Measurements from ENCODE around the gene PGGHG. TPM values are rescaled to one million over a fixed set of nuclear protein-coding genes. Genes with fewer than 3 reads are reported as not detected.

PGGHG gene
- total RNA-seq, 4 donors from 2014 or later = 3.8 to 26.9 (median 12.5) TPM

- TF ChIP-seq, protein P1, sequence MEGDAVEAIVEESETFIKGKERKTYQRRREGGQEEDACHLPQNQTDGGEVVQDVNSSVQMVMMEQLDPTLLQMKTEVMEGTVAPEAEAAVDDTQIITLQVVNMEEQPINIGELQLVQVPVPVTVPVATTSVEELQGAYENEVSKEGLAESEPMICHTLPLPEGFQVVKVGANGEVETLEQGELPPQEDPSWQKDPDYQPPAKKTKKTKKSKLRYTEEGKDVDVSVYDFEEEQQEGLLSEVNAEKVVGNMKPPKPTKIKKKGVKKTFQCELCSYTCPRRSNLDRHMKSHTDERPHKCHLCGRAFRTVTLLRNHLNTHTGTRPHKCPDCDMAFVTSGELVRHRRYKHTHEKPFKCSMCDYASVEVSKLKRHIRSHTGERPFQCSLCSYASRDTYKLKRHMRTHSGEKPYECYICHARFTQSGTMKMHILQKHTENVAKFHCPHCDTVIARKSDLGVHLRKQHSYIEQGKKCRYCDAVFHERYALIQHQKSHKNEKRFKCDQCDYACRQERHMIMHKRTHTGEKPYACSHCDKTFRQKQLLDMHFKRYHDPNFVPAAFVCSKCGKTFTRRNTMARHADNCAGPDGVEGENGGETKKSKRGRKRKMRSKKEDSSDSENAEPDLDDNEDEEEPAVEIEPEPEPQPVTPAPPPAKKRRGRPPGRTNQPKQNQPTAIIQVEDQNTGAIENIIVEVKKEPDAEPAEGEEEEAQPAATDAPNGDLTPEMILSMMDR (IDR thresholded peaks at IDR 0.05; ENCODE audit: low read depth) = no peak
Measured at GRCh38 chr11:270451-271318, 18.2 kb upstream of the PGGHG start.

DNA sequence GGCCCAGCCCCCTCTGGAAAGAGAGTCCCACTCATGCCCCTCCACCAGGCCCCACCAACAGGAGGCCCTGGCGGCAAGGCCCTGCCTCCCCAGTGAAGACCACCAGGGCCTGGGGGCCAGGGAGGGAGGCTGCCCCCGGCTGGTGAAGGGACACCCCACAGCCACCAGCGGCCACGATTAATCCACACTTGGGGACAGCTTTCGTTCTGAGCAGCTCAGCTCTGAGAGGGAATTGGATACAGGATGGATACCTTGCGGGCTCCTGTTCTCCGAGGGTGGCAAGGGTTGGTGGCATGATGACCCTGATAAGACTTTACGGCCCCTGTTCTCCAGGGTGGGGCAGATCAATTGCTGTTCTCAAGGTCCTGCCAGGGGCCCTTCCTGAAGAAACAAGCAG, 17.6 kb upstream of the PGGHG start:
- TF ChIP-seq, protein P1 (IDR thresholded peaks at IDR 0.05; ENCODE audit: low read depth) = no peak

DNA sequence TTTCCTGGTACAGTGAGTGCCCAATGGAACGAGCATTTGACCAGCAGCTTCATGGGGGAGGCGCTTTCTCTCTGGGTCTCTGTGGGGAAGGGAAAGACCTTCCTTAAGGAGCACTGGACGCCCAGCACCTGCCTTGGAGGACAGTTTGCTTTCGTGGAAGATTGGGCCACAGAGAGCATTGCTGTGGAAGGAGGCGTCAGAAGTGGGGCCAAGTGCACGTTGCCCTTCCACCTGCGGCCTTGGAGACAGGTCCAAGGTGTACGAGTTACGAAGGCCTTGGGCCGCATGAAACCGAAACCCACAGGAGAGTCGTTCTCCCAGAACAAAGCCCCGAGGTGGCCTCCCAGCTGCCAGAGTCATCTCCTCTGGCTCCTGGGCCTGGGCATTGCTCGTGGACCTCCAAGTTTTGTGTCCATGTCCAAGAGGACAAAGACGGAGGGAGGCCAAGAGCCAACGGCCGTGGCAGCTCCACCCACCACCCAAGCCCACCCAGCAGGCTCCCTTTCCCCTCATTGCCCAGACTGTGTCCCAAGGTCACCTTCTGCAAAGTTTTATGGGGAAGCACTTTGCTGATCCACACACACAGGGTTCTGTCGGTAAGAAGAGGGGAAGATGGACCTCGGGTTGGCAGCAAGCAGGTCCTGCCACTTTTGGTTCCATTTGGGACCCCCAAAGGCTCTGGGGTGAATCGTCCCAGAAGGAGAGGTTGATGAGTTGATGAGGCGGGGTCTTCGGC, 16.6 kb upstream of the PGGHG start:
- TF ChIP-seq, protein P1 (IDR thresholded peaks at IDR 0.05; ENCODE audit: low read depth) = no peak

- TF ChIP-seq, protein P1 (IDR thresholded peaks at IDR 0.05; ENCODE audit: low read depth) = no peak
Measured at GRCh38 chr11:272931-273198, 16.1 kb upstream of the PGGHG start.

GRCh38 chr11:276219-276618, 12.7 kb upstream of the PGGHG start:
- TF ChIP-seq, protein P1 (IDR thresholded peaks at IDR 0.05; ENCODE audit: low read depth) = no peak

- TF ChIP-seq, protein P1 (IDR thresholded peaks at IDR 0.05; ENCODE audit: low read depth) = no peak
Measured at GRCh38 chr11:278001-278951, 10.7 kb upstream of the PGGHG start, which contains the start of gene NLRP6. TSS of gene NLRP6 (plus strand) at chr11:278407. CDS start at chr11:278570, 163 bp downstream.
